Parathyroid adenoma (tissue), 2 donors: ENCODE data around the gene KLHDC4.

Source experiments
- H2AFZ ChIP-seq: fragments of 300-600 bp; sonication (generic); one replicate; pipeline ENCODE4 v1.7.0; 2017; ENCODE audit warnings: antibody characterized with exemption, mild to moderate bottlenecking
- H3K27ac ChIP-seq: fragments of 300-600 bp; sonication (generic); one replicate; pipeline ENCODE4 v1.7.0; 2017
- H3K27me3 ChIP-seq: fragments of 300-600 bp; sonication (generic); one replicate; pipeline ENCODE4 v1.7.0; 2017; ENCODE audit warnings: low read length; ENCODE audit not compliant: control insufficient read depth, insufficient read depth
- H3K36me3 ChIP-seq: fragments of 300-600 bp; sonication (generic); one replicate; pipeline ENCODE4 v1.7.0; 2017; ENCODE audit warnings: low read length; ENCODE audit not compliant: control insufficient read depth, insufficient read depth
- H3K4me1 ChIP-seq: fragments of 300-600 bp; sonication (generic); one replicate; pipeline ENCODE4 v1.7.0; 2017; ENCODE audit warnings: control low read depth
- H3K4me2 ChIP-seq: fragments of 300-600 bp; sonication (generic); one replicate; pipeline ENCODE4 v1.7.0; 2017; ENCODE audit warnings: low read length
- H3K4me3 ChIP-seq: fragments of 300-600 bp; sonication (generic); one replicate; pipeline ENCODE4 v1.7.0; 2017; ENCODE audit warnings: low read depth, low read length
- H3K79me2 ChIP-seq: fragments of 300-600 bp; sonication (generic); one replicate; pipeline ENCODE4 v1.7.0; 2017; ENCODE audit warnings: control low read depth
- H3K9ac ChIP-seq: fragments of 300-600 bp; sonication (generic); one replicate; pipeline ENCODE4 v1.7.0; 2017; ENCODE audit warnings: mild to moderate bottlenecking
- H3K9me3 ChIP-seq: fragments of 300-600 bp; sonication (generic); one replicate; pipeline ENCODE4 v1.7.0; 2017; ENCODE audit warnings: low read length; ENCODE audit not compliant: control insufficient read depth
- CTCF ChIP-seq: fragments of 300-600 bp; sonication (generic); IDR thresholded peaks from one replicate; pipeline ENCODE4 v1.7.0; 2017; ENCODE audit warnings: antibody characterized with exemption, mild to moderate bottlenecking
- donor health status: primary hyperparathyroidism.

Gene KLHDC4

DNA sequence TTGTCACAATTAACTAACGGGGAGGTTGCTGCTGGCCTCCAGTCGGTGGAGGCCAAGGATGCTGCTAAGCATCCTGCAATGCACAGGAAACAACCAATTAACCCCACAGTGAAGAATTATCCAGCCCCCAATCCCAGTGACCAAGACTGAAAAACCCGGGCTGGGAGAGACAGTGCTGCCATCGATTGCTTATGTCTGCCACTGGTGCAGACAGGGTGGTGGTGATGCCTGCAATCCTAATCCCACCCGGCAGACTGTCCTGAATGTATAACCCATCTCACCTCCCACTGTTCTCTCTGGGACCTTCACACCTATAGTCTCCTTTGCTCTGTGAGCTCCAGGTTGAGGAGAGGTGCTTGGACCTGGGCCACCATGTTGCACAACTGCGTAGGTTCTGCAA, 42.3 kb upstream of the KLHDC4 start:
- no peak overlapping the region for H3K27ac ChIP-seq
- no peaks in the 10 kb centered on the region for H3K9me3 ChIP-seq
- no peak overlapping the region for H3K4me2 ChIP-seq
- H3K9ac ChIP-seq = no peak overlapping the region
- H3K4me1 ChIP-seq = no peaks in the 10 kb centered on the region
- no peaks in the 10 kb centered on the region for H3K79me2 ChIP-seq
- no peak overlapping the region for H3K4me3 ChIP-seq
- H3K27me3 ChIP-seq = no peaks in the 10 kb centered on the region
- no peak for TF ChIP-seq CTCF
- no peak overlapping the region for H2AFZ ChIP-seq
- H3K36me3 ChIP-seq = no peaks in the 10 kb centered on the region

GRCh38 chr16:87806641-87807546, 41.1 kb upstream of the KLHDC4 start:
- H3K36me3 ChIP-seq = no peaks in the 10 kb centered on the region
- no peak overlapping the region for H3K27ac ChIP-seq
- no peak overlapping the region for H3K4me3 ChIP-seq
- H3K27me3 ChIP-seq = no peaks in the 10 kb centered on the region
- no peaks in the 10 kb centered on the region for H3K4me1 ChIP-seq
- TF ChIP-seq CTCF = no peak
- no peak overlapping the region for H3K9ac ChIP-seq
- no peaks in the 10 kb centered on the region for H3K9me3 ChIP-seq
- H3K4me2 ChIP-seq = no peak overlapping the region
- peak overlapping the region; percentile 68 for H2AFZ ChIP-seq
- no peaks in the 10 kb centered on the region for H3K79me2 ChIP-seq

- Histone ChIP-seq H3K4me2 (no peak overlapping the region), H3K27ac (no peak overlapping the region), H3K4me1 (no peaks in the 10 kb centered on the region)
These were observed 40.5 kb upstream of the KLHDC4 start for GRCh38 chr16:87806261-87806640.

GRCh38 chr16:87803385-87803784, 37.6 kb upstream of the KLHDC4 start:
- Histone ChIP-seq H3K27ac (no peak overlapping the region), H3K27me3 (no peaks in the 10 kb centered on the region), H3K9ac (no peak overlapping the region), H3K4me3 (no peak overlapping the region), H3K79me2 (no peaks in the 10 kb centered on the region), H3K4me1 (no peaks in the 10 kb centered on the region), H3K4me2 (no peak overlapping the region), H3K9me3 (no peaks in the 10 kb centered on the region), H2AFZ (no peak overlapping the region), H3K36me3 (no peaks in the 10 kb centered on the region)
- TF ChIP-seq CTCF = no peak

More at GRCh38 chr16:87806261-87806640, 40.5 kb upstream of the KLHDC4 start:
- Histone ChIP-seq H3K9me3 (no peaks in the 10 kb centered on the region), H3K27me3 (no peaks in the 10 kb centered on the region), H3K9ac (no peak overlapping the region), H2AFZ (peak overlapping the region; percentile 68), H3K36me3 (no peaks in the 10 kb centered on the region), H3K4me3 (no peak overlapping the region), H3K79me2 (no peaks in the 10 kb centered on the region)
- TF ChIP-seq CTCF = no peak

GRCh38 chr16:87802670-87803069, 36.9 kb upstream of the KLHDC4 start:
- no peaks in the 10 kb centered on the region for H3K79me2 ChIP-seq
- no peaks in the 10 kb centered on the region for H3K9me3 ChIP-seq
- H3K4me2 ChIP-seq = no peak overlapping the region
- no peaks in the 10 kb centered on the region for H3K27me3 ChIP-seq
- H3K27ac ChIP-seq = no peak overlapping the region
- H3K4me1 ChIP-seq = no peaks in the 10 kb centered on the region
- no peak overlapping the region for H3K9ac ChIP-seq
- TF ChIP-seq CTCF = no peak
- no peak overlapping the region for H2AFZ ChIP-seq
- H3K36me3 ChIP-seq = no peaks in the 10 kb centered on the region
- no peak overlapping the region for H3K4me3 ChIP-seq
